Measurements from ENCODE around the gene CD1B.

GRCh38 chr1:158353303-158354075, 22.2 kb upstream of the CD1B start, which contains the start of gene CD1E:
- no peak for TF ChIP-seq CTCF (IDR thresholded peaks at IDR 0.05; ENCODE audit: insufficient read depth, low read length)
- no peak for TF ChIP-seq GABPA (IDR thresholded peaks at IDR 0.05; ENCODE audit: low read depth)

Measured in HL-60 (cell line).